Left cardiac atrium (tissue), 4 donors: ENCODE data around the gene SOX18. TPM values are rescaled to one million over a fixed set of nuclear protein-coding genes. Genes with fewer than 3 reads are reported as not detected.

Experiments
- ATAC-seq, 2 donors: fragments of 200-7000 bp; cut with Tn5 transposase; one replicate each; pipeline ENCODE4 v1.9.1; 2020; ENCODE audit warnings: mild to moderate bottlenecking in 2 of 2, moderate library complexity in 2 of 2
- DNase-seq: peaks from one replicate; pipeline ENCODE4 v3.0.0-alpha.2; 2020
- intact Hi-C, 2 donors: fragments of 100-400 bp; cut with DNase I; formaldehyde crosslinking; loops; one replicate each; pipeline versions ENCODE4 v1.14.1 to v1.15.1; 2022 to 2023
- total RNA-seq, 2 donors: library from RNA; stranded (reverse); fragmentation: NEBNext Ultra II Directional; extraction: Animal tissue kit (Norgen Biotek cat#: 25700); gene quantifications; one replicate each; pipeline ENCODE4 v1.2.1, GENCODE V29; 2021
- donor health status: DM: no; HTN: yes; CAD: no.
- donor health status: DM: no; HTN: yes; CAD: no; lungs with severe emphysema.
- donor health status: DM: yes; HTN: yes; CAD: no.
- donor health status: Dilated cardiomyopathy.

The SOX18 gene
- total RNA-seq, 2 donors from 2014 or later = 39.4 to 83.4 TPM

DNA sequence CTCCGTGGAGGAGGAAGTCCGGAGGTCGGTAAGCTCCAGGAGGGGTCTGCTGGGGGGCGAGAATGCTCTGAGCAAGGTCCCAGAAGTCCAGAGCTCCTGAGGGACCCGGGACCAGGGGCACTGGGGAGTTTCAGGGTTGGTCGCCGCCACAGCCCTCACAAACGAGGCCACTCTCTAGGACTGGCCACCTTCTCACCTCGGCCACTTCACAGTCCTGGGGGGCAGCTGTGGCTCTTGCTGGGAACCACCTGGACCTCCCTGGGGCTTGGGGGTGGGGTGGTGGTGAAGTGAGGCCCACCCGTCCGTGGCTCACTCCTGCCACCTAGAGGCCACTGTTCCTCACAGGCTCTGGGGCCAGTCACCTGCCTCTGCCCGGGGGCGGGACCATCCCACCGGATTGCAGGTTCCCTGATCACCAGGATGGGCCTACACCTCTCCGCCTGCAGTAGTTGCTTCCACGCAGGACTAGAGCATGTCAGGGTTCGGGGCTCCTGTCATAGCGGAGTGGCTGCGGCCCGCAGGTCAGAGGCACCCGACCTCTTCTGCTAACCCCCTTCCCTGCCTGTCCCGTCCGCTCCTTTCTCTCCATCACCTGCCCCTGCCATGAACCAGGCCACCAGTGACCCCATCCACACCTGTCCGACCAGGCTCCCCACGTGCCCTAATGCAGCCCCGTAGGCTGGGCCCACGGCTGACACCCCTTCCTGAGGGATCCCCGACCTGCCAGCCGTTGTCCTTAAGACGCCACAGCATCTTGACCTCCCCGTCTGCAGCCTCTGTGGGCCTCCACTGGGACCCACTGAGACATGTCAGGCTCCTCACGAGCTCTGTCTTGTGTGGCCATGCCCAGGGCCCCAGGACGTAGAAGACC, 8.4 kb upstream of the SOX18 start:
- ATAC-seq (peak; percentile 48 to 54), DNase-seq (peak; percentile 88)
- intact Hi-C loops = loop anchor here in 1 of 2 donors (5.0 kb wide), 1 partner anchor 76 kb away; the partner anchor contains the start of gene PRPF6

DNA sequence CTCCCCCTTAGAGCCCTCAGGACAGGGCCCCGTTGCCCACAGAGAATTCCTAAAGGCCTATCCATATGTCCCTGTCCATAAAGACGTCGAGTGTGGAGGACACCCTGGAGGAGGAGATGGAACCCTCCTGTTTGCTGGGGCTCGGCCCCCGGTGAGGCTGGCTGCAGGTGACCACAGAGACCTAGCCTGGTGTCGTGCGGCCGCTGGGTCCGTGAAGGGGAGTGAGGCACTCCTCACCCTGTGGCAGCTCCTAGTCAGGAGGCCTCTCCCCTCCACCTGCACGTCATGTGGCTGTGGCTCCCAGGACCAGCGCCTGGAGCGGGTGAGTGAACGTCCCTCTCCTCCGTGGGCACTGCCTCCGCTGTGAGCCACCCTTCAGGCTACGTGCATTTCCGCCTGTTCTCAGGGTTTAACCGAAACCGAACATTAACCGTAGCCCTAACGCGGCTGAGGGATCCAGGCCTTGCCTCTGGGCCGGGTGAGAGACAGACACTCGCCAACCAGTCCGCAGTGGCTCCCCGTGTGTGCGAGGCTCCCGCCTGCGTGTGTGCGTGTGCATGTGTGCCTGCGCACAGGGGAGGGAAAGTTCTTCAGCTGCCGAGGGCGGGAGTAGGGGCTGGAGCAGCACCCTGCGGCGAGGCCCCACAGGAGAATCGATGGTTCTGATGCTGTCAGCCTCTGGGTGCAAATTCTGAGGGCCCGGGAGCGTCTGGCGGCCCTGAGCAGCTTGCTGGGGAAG, 7.6 kb upstream of the SOX18 start:
- intact Hi-C loops = loop anchor here in 1 of 2 donors (5.0 kb wide), 1 partner anchor 75 kb away; the partner anchor contains the start of gene PRPF6
- DNase-seq (no peak), ATAC-seq (peak in 1 of 2 donors; percentile 3)

DNA sequence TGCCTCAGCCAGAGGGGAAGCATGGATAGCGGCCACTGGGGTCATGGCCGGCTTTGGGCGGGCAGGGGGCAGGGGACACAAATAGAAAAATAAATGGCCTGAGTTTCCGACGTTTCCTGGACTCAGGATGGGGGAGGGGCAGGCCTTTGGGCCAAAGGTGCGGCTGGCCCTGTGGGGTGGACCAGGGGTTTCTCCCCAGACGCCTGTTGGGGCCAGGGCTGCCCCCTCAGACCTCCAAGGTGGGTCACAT, 7.1 kb upstream of the SOX18 start:
- peak in 1 of 2 donors; percentile 12 for ATAC-seq
- DNase-seq = no peak
- intact Hi-C loops = loop anchor here in 1 of 2 donors (5.0 kb wide), 1 partner anchor 74 kb away; the partner anchor contains the start of gene PRPF6

DNA sequence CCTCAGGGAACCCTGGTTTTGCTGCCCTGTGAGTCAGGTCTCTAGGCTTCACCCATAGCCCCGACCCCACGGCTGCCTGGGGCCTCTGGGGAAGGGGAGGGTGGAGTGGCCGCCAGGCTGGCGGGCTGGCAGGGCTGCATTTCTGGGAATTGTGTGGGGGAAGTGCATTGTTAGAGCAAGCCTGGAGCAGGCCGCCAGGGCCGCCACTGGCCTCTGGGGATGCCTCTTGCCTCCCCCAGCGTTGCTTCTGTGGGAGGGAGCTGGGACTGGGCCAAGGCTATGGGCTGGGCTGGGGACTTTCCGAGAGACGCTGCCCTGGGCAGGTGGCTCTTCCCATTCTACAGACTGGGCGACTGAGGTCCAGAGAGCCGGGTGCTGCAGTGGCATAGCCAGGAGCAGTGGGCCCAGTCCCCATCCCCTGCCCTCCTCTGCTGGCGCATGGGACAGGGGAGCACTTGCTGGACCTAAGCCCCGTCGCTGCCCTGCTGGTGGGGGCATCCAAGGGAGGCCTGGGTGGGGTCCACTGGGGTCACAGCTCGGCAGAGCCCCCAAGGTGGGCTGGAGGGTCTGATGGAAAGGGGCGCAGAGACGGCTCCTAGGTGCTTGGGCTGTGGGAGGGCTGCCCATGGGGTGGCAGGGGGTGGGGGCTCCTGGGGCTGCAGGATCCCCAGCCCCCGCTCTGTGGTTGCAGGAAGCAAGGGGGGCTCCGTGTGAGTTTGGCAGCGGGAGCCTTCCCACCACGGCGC, 6.6 kb upstream of the SOX18 start:
- intact Hi-C loops = loop anchor here in 1 of 2 donors (5.0 kb wide), 1 partner anchor 74 kb away; the partner anchor contains the start of gene PRPF6
- peak; percentile 85 for DNase-seq
- ATAC-seq = peak; percentile 10 to 22

DNA sequence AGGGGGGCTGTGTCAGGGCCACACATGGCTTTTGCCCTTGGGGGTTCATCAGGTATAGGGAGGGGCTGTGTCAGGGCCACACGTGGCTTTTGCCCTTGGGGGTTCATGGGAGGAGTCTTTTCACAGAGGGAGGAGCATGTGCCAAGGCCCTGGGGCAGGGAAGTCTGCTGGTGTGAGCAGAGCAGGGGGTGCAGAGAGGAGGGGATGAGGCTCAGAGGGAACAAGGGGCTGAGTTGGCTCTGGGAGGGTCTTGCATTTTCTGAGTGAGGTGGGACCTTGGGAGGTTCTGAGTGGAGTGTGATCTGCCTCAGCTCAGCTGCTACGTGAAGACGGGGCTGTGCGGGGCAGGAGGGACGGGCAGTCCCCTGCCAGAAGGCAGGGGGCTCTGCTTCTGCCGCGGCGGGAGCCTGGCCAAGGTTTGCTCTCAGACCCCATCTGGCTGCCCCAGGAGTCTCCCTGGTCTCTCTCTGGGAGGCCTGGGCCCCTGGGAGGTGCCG, 6.0 kb upstream of the SOX18 start:
- intact Hi-C loops = loop anchor here in 1 of 2 donors (5.0 kb wide), 1 partner anchor 73 kb away; the partner anchor contains the start of gene PRPF6
- DNase-seq = no peak
- ATAC-seq = no peak

DNA sequence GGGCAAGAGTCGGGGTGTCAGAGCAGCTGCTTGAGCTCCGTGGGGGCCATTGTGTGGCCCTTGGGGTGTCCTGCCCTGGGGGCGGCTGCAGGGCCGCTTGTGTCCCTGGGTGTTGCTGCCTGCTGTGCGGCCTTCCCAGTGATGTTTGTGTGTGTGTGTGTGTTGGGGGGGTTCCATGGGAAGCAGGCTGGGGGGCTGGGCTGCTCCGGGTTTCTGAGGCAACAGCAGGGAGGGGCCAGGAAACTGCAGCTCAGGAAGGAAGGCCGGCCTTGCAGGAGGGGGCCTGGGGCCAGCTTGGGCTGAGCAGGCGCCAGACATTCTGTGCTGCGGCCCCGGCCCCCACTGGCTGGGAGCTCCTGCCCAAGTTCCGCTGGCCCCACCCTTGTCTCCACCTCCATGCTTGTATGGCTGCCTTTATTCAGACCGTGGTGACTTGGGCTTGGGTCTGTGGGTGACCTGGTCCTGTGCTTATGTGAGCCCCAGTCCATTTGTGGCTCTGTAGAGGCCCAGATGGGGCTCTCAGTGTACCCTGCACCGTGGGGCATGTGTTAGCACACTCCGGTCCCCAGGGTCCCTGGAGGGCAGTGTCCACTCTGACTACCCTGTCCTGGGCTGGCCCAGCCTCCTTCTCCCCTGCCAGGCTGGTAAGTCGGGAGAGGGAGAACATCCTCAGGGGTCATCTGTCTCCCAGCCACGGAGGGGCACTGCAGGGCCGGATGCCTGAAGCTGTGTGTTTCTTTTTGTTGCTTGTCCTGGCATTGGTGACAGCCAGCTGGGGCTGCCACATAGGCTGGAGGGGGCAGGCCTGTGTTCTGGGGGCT, 4.6 kb upstream of the SOX18 start:
- ATAC-seq = peak; percentile 39 to 44
- peak; percentile 88 for DNase-seq
- intact Hi-C loops = no loop called here

DNA sequence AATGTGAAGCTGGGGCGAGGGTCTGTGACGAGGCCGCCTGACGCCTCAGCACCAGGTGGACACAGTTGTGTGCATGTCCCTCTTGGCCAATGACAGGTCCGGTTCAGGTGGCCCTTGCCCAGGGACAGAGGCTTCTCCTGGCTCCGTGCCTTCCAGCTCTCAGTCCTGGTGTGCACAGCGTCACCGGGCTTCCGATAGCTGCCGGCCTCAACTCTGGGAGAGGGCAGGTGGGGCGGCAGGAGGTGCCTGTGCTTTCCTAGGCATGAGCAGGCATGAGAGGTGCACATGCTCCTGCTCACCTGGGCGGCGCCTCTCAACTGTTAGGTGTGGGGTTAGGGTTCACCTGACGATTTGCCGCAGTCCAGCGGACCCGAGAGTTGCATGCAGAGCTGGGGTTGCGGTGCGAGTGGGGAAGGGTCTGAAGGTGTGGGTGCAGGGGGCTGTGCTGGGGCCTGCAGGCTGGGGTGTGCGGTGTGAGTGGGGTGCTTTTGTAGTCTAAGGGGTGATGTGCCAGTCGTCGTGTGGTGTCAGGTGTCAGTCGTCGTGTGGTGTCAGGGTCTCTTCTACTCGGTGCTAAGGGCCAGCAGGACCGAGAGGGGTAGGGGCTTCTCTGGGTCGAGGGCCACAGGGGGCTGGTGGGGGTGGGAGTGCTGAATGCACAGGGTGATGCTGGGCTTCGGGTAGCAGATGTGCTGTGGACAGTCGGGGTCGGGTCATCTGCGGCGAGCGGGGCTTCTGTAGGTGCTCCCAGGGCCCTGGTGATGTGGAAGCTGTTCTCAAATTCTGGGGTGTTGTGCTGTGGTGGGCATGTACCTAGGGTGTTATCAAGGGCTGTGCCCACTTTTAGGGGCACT, 3.8 kb upstream of the SOX18 start:
- no peak for ATAC-seq
- no peak for DNase-seq
- intact Hi-C loops = no loop called here

DNA sequence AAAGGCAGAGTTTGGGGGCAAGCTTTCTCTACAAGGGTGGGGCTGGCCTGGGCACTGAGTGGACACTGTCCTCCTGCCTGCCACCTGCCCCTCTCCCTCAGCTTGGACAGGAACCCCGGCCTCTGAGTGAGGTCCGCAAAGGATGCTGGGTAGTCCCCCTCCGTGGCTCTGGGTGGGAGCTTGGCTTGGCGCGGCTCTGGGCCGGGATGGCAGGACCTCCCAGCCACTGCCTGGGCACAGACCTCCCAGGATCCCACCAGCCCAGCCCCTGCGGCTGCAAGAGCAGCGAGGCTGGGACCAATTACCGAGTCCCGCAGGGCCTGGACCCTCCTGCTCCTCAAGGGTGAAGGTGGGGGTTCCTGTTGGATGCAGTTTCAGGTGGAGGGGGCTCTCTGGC, 2.9 kb upstream of the SOX18 start:
- intact Hi-C loops = no loop called here
- DNase-seq (no peak), ATAC-seq (no peak)

DNA sequence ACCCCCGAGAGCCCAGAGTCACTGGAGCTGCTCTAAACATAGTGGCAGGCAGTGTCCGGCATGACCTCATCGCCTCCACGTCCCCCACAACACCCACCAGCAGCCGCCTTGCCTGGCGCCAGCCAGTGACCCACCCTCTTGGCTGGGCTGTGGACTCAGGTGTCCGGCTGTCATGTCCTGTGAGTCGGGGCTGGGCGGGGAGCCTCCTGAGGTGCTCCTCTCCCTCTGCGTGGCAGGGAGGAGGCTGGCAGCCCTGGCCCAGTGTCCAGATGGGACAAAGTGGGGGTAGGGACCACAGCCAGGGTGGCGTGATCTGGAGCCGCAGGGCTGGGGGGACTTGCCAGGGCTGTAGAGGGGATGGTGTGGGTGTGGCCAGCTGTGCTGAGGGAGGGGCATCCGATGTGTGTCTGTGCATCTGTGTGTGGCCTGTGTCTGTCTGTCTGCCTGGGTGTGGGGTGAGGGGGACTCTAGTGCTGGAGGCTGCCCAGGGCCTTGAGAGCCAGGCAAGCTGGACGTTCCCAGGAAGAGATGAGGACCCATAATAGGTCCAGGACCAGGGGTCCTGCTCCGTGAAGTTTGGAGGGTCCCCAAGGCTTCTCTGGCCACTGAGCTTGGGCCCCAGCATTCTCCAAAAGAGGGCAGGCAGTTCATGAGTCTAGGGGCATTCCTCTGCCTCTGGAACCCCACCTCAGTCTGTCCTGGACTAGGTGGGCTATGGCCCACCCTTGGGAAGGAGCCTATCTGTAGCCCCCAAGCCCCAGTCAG, 2.3 kb upstream of the SOX18 start:
- intact Hi-C loops = no loop called here
- ATAC-seq (peak; percentile 42 to 49), DNase-seq (peak; percentile 87)

DNA sequence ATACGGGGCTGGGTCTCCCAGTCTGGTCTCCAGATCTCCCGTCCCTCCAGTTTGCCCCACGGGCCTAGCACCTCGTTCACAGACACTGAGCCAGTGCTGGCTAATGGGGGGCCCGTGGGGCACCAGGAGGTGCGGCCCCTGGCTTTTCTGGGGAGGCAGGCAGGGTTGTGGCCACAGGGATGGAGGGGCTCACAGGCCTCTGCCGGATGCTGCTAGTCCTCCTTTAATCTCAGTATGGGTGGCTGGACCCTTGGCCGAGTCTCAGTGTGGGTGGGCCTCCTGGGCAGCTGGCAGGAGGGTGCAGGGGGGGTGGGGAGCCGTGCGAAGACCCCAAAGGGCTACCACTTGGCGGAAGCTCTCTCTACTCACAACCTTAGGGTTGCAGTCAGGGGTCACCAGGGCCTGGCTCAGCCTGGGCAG, 1.6 kb upstream of the SOX18 start:
- ATAC-seq (no peak), DNase-seq (no peak)
- intact Hi-C loops = no loop called here

DNA sequence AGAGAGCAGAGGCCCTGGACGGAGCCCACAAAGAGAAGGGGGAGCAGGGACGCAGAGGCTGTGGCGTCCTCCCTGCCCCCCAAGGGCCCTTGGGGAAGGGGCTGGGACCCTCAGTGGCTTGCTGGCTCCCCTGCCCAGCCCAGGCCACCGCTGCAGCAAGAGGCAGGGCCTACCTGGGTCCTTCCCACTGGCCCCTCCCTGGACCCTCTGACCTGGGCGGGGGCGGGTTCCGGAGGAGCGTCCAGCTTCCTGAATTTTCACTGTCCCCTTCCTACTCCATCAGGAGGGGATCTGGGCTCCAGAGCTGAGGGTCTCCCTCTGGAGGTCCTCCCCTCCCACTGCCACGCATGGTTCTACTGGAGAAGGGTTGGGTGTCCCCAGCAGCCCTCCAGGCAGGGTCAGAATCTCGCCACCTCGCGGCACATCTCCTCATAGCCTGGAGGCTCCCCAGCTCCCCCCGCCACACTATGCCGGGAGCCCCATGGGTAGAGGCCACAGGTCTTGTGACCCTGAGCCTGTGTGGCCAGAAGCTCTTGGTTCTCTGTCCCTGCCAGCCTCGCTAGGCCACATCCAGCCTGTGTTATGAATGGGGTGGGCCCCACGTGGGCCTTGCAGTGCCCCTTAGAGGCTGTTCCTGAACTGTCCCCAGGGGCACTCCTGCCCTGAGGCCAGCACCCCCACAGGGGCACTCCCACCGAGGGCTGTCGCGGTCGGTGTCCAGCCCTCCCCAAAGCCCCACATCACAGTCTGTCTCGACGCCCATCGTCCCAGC, 1.0 kb upstream of the SOX18 start:
- intact Hi-C loops = no loop called here
- ATAC-seq = no peak

DNA sequence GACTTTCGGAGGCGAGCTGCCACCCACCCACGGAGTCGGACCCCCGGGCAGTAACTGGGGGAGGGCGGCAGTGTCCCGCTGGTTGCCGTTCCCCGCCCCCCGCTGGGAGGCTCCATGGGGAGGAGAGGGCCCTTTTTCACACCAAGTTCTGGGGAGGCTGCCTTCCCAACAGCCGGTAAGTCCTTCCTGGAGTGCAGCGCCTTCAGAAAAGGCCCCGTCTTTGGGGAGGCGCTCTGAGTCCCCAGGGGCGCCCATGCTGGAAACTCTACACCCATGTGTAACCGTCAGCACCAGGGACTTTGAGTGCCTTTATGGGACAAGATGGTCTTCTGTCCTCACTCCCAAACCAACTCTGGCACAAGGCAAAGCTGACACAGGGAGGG, 430 bp upstream of the SOX18 start:
- intact Hi-C loops = no loop called here
- ATAC-seq (peak in 1 of 2 donors; percentile 4), DNase-seq (no peak)

More for the DNA sequence above, 1.0 kb upstream of the SOX18 start:
- no peak for DNase-seq

DNA sequence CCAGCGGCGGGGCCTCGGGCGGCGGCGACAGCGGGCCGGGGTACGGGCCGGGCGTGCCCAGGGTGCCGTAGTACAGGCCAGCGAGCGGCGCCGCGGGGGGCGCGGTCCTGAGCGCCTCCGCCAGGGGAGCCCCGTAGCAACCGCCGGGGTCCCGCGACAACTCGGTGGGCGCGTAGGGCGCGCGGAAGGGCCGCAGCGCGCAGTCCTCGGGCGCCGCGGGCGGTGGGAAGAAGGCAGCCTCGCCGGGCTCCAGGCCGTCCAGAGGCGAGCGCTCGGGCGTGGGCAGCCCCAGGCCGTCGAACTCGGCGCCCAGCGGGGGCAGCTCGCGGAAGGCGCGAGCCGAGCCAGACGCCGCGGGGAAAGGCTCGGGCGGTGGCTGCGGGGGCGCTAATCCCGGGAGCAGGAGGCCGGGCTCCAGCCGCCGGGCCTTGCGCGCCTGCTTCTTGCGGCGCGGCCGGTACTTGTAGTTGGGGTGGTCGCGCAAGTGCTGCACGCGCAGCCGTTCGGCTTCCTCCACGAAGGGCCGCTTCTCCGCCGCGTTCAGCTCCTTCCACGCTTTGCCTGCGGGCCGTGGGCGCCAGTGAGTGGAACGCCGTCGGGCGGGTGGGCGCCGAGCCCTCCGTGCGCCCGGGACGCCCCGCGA, 916 bp downstream of the SOX18 start:
- no peak for DNase-seq
- no peak for ATAC-seq
- intact Hi-C loops = no loop called here

DNA sequence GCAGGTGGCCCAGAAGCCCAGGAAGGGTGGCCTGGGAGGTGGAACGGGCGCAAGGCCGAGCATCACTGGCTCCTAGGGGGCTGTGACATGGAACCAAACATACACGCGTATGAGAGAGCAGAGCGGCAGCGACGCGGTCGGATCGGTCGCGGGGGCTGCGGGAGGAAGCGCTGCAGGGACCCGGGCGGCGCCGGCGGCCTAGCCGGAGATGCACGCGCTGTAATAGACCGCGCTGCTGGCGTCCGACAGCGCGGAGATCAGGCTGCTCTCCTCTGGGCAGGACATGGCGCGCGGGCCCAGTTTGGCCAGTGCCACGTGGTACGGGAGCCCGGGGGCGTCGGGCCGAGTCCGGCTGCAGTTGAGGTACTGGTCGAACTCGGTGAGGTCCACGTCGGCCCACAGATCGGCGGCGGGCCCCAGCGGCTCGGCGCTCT, 1.5 kb downstream of the SOX18 start:
- intact Hi-C loops = no loop called here
- no peak for DNase-seq
- ATAC-seq = no peak

DNA sequence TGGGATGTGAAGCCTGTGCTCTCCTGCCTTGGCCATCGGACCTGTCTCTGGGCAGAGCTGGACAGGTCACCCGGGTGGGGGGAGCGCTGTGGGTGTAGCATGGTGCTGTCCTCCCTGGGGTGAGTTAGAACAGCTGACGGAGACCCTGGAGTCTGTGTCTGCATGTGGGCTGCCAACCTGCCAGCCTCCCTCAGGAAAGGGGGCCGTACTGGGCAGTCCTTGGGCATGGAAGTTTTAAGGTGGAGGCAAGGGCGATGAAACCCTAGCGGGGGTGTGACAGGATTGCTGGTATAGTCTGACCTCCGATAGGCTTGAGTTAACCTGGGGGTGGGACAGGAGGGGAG, 2.4 kb downstream of the SOX18 start:
- intact Hi-C loops = no loop called here
- ATAC-seq (no peak), DNase-seq (no peak)
